ENCODE measurements around the gene FBXW11. TPM values are rescaled to one million over a fixed set of nuclear protein-coding genes. Genes with fewer than 3 reads are reported as not detected.
"Not testable (repeated sequence)": the region's sequence is repeated elsewhere in the genome, so short reads cannot be mapped to it uniquely, and the experiment has no call there.

FBXW11 gene
- total and polyA plus RNA-seq, 8 donors, result 47.6 to 56.9 (median 54.4) TPM

DNA sequence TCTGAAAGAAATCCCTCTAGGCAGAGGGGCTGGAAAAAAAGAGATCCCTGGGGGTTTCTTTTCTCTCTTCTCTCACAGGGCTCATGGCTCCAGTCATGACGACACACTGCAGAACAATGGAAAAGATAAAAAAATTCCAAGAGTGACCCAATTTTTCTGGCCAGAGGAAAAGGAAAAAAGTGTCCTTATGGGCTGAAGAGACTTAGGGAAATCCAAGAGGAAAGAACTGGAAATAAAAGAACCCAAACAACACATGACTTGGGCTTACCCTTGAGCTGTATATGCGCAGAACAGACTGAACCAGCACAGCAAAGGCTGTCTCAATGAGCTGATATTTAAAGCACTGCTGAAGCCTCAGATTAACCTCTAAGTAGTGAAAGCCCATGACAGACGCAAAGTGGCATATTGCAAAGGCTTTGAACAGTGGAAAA is 118.4 kb downstream of the FBXW11 start:
- ATAC-seq (no peak), DNase-seq (no peak)
- H3K9me3 ChIP-seq, result no peaks in the 10 kb centered on the region
- H3K36me3 ChIP-seq, result peaks cover 0 to 39% of the 10 kb centered on the region in 2 donors
- H3K27ac ChIP-seq, result no peak overlapping the region
- TF ChIP-seq CTCF (IDR thresholded peaks at IDR 0.05), result no peak
- no peaks in the 10 kb centered on the region for H3K4me1 ChIP-seq
- H3K4me3 ChIP-seq, result no peak overlapping the region
- no peaks in the 10 kb centered on the region for H3K27me3 ChIP-seq
- intact Hi-C loops (cut with DNase I), result no loop called here

DNA sequence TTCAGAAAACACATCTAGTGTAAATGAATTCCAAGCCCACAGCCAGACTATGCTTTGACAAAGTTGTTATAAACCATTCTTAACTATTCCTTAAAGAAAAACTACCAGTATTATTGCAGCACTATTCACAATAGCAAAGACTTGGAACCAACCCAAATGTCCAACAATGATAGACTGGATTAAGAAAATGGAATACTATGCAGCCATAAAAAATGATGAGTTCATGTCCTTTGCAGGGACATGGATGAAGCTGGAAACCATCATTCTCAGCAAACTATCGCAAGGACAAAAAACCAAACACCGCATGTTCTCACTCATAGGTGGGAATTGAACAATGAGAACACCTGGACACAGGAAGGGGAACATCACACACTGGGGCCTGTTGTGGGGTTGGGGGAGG is 120.4 kb downstream of the FBXW11 start:
- H3K9me3 ChIP-seq; DNase-seq; H3K4me1 ChIP-seq; H3K4me3 ChIP-seq; H3K27me3 ChIP-seq; intact Hi-C loops (cut with DNase I); H3K27ac ChIP-seq; ATAC-seq: not testable (repeated sequence)
- H3K36me3 ChIP-seq, result peaks cover 0 to 29% of the 10 kb centered on the region in 2 donors

DNA sequence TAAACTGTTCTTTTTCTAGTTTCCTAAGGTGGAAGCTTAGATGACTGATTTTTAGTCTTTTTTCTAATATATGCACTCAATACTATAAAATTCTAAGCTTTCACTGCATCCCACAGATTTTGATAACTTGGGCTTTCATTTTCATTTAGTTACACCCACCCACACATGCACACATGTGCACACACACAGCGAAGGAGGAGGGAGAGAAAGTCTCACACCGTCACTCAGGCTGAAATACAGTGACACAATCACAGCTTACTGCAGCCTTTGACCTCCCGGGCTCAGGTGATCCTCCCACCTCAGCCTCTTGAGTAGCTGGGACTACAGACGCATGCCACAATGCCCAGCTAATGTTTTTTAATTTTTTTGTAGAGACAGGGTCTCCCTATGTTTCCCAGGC is 124.3 kb downstream of the FBXW11 start:
- TF ChIP-seq CTCF (IDR thresholded peaks at IDR 0.05), result no peak
- H3K9me3 ChIP-seq, result no peaks in the 10 kb centered on the region
- DNase-seq (no peak), ATAC-seq (no peak)
- no peaks in the 10 kb centered on the region for H3K27me3 ChIP-seq
- no peak overlapping the region for H3K4me3 ChIP-seq
- no peaks in the 10 kb centered on the region for H3K4me1 ChIP-seq
- H3K27ac ChIP-seq, result no peak overlapping the region
- peaks cover 0 to 12% of the 10 kb centered on the region in 2 donors for H3K36me3 ChIP-seq
- intact Hi-C loops (cut with DNase I), result no loop called here

GRCh38 chr5:171874234-171874633 is 132.2 kb downstream of the FBXW11 start:
- peak overlapping the region in 1 of 2 donors; percentile 86 for H3K27ac ChIP-seq
- ATAC-seq, result peak; percentile 69
- intact Hi-C loops (cut with DNase I), result no loop called here
- no peak overlapping the region for H3K4me3 ChIP-seq
- no peaks in the 10 kb centered on the region for H3K27me3 ChIP-seq
- no peak for TF ChIP-seq CTCF (IDR thresholded peaks at IDR 0.05)
- DNase-seq, result no peak
- peaks cover 0 to 70% of the 10 kb centered on the region in 2 donors for H3K36me3 ChIP-seq
- no peaks in the 10 kb centered on the region for H3K9me3 ChIP-seq
- H3K4me1 ChIP-seq, result peaks cover 0 to 38% of the 10 kb centered on the region in 2 donors

GRCh38 chr5:171872666-171873065 is 133.8 kb downstream of the FBXW11 start:
- DNase-seq (no peak), ATAC-seq (no peak)
- H3K9me3 ChIP-seq, result no peaks in the 10 kb centered on the region
- H3K4me3 ChIP-seq, result no peak overlapping the region
- peak overlapping the region in 1 of 2 donors; percentile 86 for H3K27ac ChIP-seq
- TF ChIP-seq CTCF (IDR thresholded peaks at IDR 0.05), result no peak
- H3K4me1 ChIP-seq, result peaks cover 0 to 38% of the 10 kb centered on the region in 2 donors
- intact Hi-C loops (cut with DNase I), result no loop called here
- H3K27me3 ChIP-seq, result no peaks in the 10 kb centered on the region
- H3K36me3 ChIP-seq, result peaks cover 0 to 80% of the 10 kb centered on the region in 2 donors

- no peaks in the 10 kb centered on the region for H3K27me3 ChIP-seq
- no peak overlapping the region for H3K27ac ChIP-seq
- H3K36me3 ChIP-seq, result peaks cover 0 to 80% of the 10 kb centered on the region in 2 donors
- no peak for TF ChIP-seq CTCF (IDR thresholded peaks at IDR 0.05)
- DNase-seq (no peak), ATAC-seq (no peak)
- H3K4me1 ChIP-seq, result peaks cover 0 to 38% of the 10 kb centered on the region in 2 donors
- H3K9me3 ChIP-seq, result no peaks in the 10 kb centered on the region
- intact Hi-C loops (cut with DNase I), result no loop called here
- H3K4me3 ChIP-seq, result no peak overlapping the region
Observed at GRCh38 chr5:171871711-171872110, 134.7 kb downstream of the FBXW11 start.

Data from left lung (tissue), 10 donors.